GM20000 (cell line): ENCODE measurements around the gene CLSTN2.

Experiments used
- DNase-seq: peaks from one replicate; pipeline ENCODE4 v3.0.0; 2012; ENCODE audit warnings: low spot score
- CTCF ChIP-seq: IDR thresholded peaks from 2 replicates; pipeline ENCODE4 v1.5.1; 2012; ENCODE audit warnings: mild to moderate bottlenecking, control low read depth; ENCODE audit errors: extremely low read depth, missing control alignments

Gene CLSTN2

DNA sequence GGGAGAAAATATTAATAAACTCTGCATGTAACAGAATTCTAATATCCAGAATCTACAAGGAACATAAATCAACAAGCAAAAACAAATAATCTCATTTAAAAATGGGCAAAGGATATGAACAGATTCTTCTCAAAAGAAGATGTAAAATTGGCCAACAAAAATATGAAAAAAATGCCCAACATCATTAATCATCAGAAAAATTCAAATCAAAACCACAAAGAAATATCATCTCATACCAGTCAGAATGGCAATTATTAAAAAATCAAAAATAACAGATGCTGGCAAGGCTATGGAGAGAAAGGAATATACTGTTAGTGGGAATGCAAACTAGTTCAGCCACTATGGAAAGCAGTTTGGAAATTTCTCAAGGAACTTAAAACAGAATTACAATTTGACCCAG, 592.2 kb downstream of the CLSTN2 start:
- TF ChIP-seq CTCF, result no peak
- no peak for DNase-seq

- no peak for DNase-seq
- no peak for TF ChIP-seq CTCF
These were observed 594.1 kb downstream of the CLSTN2 start for GRCh38 chr3:140529096-140529495.

DNA sequence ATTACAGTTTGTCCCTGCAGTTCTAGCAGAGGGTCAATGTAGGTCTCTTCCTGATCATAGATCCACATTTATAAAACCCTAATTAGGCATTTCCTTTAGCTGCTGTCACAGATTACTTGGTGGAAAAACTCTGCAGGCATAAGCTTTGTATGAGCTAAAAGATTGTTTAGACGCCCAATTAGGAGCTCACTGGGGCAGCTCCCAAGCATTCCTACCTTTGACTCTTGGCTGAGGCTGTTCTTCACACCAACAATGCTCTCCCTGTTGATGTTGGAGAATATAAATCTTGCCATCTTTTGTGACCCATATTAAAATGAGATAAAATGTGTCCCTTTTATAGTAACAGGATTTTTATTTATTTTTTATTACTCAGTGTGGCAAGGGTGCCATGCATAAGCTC, 594.6 kb downstream of the CLSTN2 start:
- no peak for TF ChIP-seq CTCF
- no peak for DNase-seq

DNA sequence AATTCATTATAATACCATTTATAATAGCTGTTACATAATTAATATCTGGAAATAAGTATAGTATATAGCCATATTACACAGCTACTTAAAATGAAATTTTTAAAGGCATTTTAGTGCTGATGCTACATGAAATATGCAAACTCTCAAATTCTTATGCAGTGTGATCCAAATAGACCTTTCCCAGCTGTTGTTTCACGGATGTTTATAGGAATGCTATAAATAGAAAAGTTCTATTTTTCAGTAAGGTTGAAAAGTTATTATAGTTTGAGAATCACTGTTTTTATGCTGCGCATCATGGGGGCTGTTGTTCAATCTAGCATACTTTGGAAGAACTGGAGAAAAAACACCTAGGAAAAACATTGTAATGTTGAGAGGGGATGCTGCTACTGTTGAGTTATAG, 595.1 kb downstream of the CLSTN2 start:
- TF ChIP-seq CTCF, result no peak
- DNase-seq, result no peak

DNA sequence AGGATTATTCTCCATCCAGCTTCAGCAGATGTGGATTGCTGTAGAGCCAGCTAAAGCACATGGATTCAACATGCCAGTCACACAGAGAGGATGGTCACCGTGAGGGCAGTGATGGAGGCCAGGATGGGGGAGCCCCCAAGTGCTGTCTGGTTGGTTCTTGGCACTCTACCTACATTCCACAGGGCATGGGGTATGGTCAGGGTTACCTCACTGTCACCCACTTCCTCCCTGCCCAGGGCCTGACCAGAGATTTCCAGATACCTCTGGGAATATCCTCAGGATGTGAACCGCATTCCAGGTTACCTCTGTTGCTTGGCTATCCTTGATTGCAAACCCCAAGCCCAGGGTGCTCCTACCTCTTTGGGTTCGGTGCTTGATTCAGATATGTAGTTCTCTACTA, 595.6 kb downstream of the CLSTN2 start:
- TF ChIP-seq CTCF, result no peak
- no peak for DNase-seq

GRCh38 chr3:140532793-140533330, 597.9 kb downstream of the CLSTN2 start:
- TF ChIP-seq CTCF, result no peak
- DNase-seq, result no peak

DNA sequence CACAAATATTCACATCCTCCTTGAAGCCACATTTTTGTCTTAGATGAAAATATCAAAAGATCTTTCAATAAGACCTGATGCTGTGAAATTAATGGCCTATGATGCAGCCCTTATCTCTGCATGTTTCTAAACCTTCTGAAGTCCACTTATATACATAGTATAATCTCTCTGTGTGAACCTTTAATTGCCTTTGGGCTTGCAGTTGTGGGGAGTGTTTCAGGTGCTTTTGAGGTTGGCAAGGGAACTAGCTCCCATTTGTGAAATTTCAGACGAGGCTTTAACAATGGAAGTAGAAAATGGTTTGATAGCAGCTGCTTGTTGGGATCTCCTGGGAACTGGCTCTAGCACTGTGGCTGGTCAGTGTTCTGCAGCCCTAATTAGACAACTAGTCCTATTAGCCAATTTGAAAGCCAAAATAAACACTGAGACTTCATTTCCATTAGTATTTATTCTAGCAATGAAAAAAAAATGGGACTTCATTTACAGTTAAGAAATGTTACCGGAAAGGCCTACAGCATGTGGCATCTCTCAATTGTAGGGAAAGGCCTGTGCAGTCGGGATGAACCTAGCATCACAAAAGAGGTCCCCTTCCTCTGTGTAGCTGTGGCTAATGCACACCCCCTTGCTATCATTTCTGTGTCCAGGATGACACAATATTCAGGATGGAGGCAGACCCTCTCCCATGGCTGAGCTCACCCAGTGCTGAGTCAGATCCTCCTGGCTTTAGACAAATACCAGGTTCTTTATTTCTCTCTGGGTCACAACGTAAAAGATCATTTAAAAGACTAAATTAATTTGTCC, 602.1 kb downstream of the CLSTN2 start:
- no peak for TF ChIP-seq CTCF
- DNase-seq, result no peak
